GM21723 (cell line): Measurements from ENCODE around the gene GPR27.

Experiments used
- ATAC-seq: cut with Tn5 transposase; IDR thresholded peaks from one replicate; pipeline ENCODE4 v1.9.1; 2021; ENCODE audit warnings: mild to moderate bottlenecking, moderate library complexity; ENCODE audit not compliant: unreplicated experiment

The GPR27 gene

GRCh38 chr3:71785532-71786216, 32.0 kb downstream of the GPR27 start:
- no peak for ATAC-seq

GRCh38 chr3:71786217-71786549, 32.5 kb downstream of the GPR27 start:
- ATAC-seq: no peak

- no peak for ATAC-seq
Observed at GRCh38 chr3:71786551-71786950, 32.9 kb downstream of the GPR27 start.

- ATAC-seq: no peak
Observed at GRCh38 chr3:71787851-71788405, 34.3 kb downstream of the GPR27 start.

GRCh38 chr3:71789922-71790321, 36.3 kb downstream of the GPR27 start:
- no peak for ATAC-seq

GRCh38 chr3:71791634-71792033, 38.0 kb downstream of the GPR27 start:
- ATAC-seq: no peak

- no peak for ATAC-seq
Observed at GRCh38 chr3:71796290-71796689, 42.6 kb downstream of the GPR27 start.

- ATAC-seq: no peak
Observed at GRCh38 chr3:71797455-71797854, 43.8 kb downstream of the GPR27 start.

- no peak for ATAC-seq
Observed at GRCh38 chr3:71800023-71800422, 46.4 kb downstream of the GPR27 start.

GRCh38 chr3:71801986-71802385, 48.3 kb downstream of the GPR27 start:
- no peak for ATAC-seq

GRCh38 chr3:71803248-71803647, 49.6 kb downstream of the GPR27 start:
- ATAC-seq: no peak

- ATAC-seq: no peak
Observed at GRCh38 chr3:71805199-71805598, 51.5 kb downstream of the GPR27 start.

- ATAC-seq: no peak
Observed at GRCh38 chr3:71805691-71806090, 52.0 kb downstream of the GPR27 start.
